ENCODE results near the gene IQCK.

The IQCK gene

DNA sequence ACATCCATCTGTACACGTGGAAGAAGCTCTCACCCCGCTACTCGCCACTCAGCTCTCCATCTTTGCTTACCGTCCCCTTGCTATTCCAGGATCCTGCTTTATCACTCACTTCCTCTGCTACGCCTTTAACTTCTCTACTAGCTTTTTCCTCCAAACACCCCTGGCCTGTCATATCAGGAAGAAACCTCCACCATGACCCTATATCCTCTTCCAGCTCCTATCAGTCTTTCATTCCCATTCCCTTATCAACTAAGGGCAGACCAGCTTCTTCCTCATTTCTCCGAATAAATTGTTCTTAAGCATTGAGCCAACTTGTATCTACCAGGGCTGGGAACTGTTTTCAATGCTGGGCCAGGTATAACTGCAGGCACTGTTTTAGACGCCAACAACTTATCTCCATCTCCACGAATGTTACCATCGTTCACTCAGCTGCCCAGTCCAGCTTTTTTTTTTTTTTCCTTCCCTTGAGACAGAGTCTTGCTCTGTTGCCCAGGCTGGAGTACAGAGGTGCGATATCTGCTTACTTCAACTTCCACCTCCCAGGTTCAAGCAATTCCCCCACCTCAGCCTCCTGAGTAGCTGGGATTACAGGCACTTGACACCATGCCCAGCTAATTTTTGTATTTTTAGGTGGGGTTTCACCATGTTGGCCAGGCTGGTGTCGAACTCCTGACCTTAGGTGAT is 4.3 kb downstream of the IQCK start:
- no peak for DNase-seq

- DNase-seq: no peak
These were observed 4.9 kb downstream of the IQCK start for GRCh38 chr16:19722981-19723380.

GRCh38 chr16:19728636-19728965 is 10.5 kb downstream of the IQCK start:
- no peak for DNase-seq

DNA sequence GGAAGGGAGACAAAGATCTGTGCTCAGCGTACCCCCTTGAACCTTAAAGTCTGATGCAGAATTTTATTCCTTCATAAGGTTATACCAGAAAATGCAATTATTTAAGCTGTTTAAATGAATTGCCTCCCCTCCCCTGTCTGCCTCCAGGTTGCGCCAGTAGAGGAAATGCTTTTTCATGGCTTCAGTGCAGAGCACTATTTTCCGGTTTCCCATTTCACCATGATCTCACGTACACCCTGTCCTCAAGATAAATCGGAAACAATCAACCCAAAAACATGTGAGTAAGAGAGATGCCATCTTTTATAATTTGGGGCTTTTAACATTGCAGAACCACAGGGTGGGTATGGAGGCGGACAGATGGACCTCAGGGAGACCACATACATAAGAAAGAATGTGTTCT is 15.5 kb downstream of the IQCK start:
- DNase-seq: no peak

DNA sequence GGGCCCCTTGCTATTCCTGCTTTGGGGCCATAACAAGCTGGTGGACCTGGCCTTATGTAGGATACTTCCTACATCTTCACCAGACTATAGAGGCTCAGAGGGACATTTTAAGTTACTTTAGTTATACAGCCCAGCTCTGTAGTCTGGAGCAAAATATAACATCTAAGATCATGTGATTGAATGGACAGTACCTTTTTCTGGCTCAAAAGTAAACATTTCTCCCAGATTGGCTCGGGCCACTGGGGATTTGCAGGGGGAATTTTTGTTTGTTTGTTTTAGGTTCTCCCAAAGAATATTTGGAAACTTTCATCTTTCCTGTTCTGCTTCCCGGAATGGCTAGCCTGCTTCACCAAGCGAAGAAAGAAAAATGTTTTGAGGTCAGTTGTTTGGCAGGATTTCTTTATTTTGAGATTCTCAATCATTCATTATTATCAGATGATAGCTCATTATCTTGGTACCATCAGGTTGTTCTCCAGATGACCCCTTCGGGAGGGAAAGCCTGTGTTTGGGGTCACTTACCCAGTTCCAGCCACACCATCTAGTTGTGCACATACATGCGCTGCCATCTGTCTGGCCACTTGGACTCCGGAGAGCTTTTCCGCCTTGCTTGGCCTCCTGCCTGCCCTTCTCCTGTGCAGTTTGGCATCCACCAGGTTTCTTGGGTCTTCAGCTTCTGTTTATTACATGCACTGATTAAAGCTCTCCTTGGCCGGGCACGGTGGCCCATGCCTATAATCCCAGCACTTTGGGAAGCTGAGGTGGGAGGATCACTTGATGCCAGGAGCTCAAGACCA is 17.2 kb downstream of the IQCK start:
- no peak for DNase-seq

GRCh38 chr16:19737306-19738038 is 19.4 kb downstream of the IQCK start:
- no peak for DNase-seq

DNA sequence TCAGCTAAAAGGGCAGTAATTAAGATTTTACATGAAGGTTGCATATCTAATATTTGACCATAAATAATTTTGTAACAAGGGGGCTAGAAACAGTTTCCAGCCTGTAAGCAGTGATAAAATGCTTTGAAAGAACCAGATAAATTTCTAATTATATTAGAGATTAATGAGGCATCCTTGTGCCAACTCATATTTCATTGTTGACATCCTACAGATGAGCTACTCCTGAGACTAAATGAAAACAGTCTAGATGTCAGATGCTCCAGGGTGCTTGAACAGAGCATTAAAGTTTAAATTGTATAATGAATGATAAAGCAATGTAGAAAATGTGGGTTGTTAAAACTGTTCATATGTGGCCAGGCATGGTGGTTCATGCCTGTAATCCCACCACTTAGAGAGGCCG is 23.3 kb downstream of the IQCK start:
- DNase-seq: no peak

GRCh38 chr16:19743816-19744159 is 25.7 kb downstream of the IQCK start:
- no peak for DNase-seq

GRCh38 chr16:19744670-19745069 is 26.6 kb downstream of the IQCK start:
- no peak for DNase-seq

DNA sequence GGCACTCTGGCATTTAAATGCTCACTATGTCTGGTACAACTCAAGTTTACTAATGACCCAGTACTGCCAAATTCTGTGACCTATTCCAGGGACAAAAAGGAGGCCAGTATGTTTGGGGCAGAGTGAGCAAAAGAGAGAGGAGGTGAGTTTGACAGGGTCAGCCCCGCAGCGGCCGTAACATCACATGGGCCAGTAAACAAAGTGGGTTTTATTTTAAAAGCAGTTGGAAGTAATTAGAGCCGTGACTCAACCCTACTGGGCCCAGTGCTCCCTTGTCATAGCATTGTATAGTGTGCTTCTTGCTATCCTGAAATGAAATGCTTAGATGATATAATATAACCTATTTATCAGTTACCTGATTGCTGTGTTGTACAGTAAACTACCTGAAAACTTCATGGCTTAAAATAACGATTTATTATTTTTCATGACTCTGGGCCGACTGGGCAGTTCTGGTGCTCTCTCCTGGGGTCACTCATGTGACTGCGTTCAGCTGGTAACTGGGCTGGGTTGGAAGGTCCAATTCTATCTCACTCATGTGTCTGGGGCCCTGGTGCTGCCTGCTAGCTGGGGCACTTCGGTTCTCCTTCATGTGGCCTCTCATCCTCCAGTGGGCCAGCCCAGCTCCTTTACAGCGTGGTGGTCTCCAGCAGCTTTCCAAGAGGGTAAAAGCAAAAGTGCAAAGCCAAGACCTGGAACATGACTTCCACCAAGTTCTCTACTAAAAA is 27.4 kb downstream of the IQCK start:
- DNase-seq: no peak

GRCh38 chr16:19746561-19746960 is 28.5 kb downstream of the IQCK start:
- DNase-seq: no peak

DNA sequence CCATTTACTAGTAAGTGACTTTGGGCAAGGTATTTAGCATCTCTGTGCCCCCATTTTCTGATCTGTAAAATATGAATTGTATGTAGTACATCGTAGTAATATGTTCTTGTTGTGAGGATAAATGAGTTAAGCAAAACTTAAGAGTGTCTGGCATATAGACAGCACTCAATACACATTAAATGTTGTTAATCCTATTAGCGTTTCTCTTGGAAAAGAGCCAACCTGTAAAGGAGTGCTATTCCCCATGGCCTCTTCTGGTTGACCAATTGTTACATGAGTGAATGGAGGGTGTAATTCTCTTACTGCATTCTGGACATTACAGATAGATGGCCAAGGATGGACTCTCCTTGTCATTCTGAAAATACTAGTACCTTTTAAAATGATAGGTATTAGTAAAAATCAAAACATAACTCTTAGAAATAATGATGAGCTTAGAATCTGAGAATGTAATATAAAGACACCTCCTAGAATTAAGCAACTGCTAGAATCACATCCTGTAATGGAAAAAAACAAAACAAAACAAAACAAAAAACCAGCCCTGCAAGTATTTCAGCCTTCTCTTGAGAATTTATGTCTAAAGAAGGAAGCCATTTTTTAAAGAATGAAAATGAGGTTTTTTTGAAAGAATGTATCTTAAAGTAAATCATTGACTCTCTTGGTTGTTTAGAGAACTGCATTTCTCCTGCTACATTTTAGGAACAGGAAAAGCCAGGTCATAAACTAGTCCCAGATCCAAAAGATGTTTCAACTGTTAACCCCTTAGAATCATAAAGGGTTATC is 30.5 kb downstream of the IQCK start:
- no peak for DNase-seq

- DNase-seq: no peak
These were observed 31.6 kb downstream of the IQCK start for GRCh38 chr16:19749571-19750080.

GRCh38 chr16:19751478-19752385 is 33.7 kb downstream of the IQCK start:
- no peak for DNase-seq

- DNase-seq: no peak
These were observed 36.0 kb downstream of the IQCK start for GRCh38 chr16:19753815-19754643.

GRCh38 chr16:19754644-19755036 is 36.6 kb downstream of the IQCK start:
- no peak for DNase-seq

- no peak for DNase-seq
These were observed 37.2 kb downstream of the IQCK start for GRCh38 chr16:19755268-19755667.

DNA sequence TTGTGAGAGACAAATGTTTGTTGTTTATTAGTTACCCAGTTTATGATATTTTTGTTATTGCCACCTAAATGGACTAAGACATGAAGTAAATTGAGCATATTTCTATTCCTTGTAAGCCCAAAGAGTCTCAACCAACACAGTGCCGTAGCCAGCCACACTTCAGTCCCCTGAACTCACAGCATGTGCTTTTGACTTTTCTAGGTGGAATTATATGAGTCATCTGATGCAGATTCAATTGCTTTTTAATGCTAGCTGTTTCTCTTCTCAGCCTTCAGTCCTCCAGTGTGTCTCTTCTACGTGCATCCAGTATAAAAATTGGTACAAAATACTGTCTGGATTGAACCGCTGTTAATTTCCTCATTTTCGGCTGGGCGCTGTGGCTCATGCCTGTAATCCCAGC is 39.0 kb downstream of the IQCK start:
- no peak for DNase-seq

GRCh38 chr16:19757762-19758595 is 39.9 kb downstream of the IQCK start:
- DNase-seq: no peak
